B cell (primary cell): Measurements from ENCODE around the gene MYO9B. TPM values are rescaled to one million over a fixed set of nuclear protein-coding genes. Genes with fewer than 3 reads are reported as not detected.

Source experiments
- ATAC-seq: fragments of 200-7000 bp; cut with Tn5 transposase; one replicate; pipeline ENCODE4 v1.10.0; 2021; ENCODE audit warnings: low read depth, mild to moderate bottlenecking, moderate number of reproducible peaks, moderate library complexity
- CTCF ChIA-PET: fragments of 350-600 bp; sonication (Branson Sonifier 250); formaldehyde crosslinking; loops from one replicate; lab custom pipeline; 2021; ENCODE audit warnings: antibody characterized with exemption, inconsistent platforms; lab: Charles Lee
- POLR2A ChIA-PET: fragments of 350-600 bp; sonication (Branson Sonifier 250); formaldehyde crosslinking; loops from one replicate; lab custom pipeline; 2021; ENCODE audit warnings: antibody characterized with exemption; lab: Charles Lee
- DNase-seq: peaks from one replicate; pipeline ENCODE4 v3.0.0; 2013
- H2AFZ ChIP-seq: 2 replicates; pipeline ENCODE4 v1.6.1; 2012; ENCODE audit warnings: mild to moderate bottlenecking, low read depth, low read length; ENCODE audit not compliant: insufficient read depth, poor library complexity, severe bottlenecking
- H3K27ac ChIP-seq, 2 donors: 1 replicate in 1 of 2; 2 replicates in 1 of 2; pipeline ENCODE4 v1.5.1; 2012 to 2013; ENCODE audit warnings: low read length in 2 of 2, mild to moderate bottlenecking in 2 of 2, moderate library complexity in 1 of 2
- H3K27me3 ChIP-seq, 4 experiments: fragments of 200-600 bp in 1 of 4; sonication (generic) in 1 of 4; replicated peaks in 1 of 4; 1 replicate in 2 of 4; 2 replicates in 2 of 4; pipeline versions ENCODE4 v1.6.1 to v1.7.0; 2013 to 2016; ENCODE audit warnings: low read length in 3 of 4, mild to moderate bottlenecking in 2 of 4, mixed read lengths in 1 of 4, moderate library complexity in 1 of 4; ENCODE audit not compliant: insufficient read depth in 4 of 4, control insufficient read depth in 3 of 4; ENCODE audit errors: control extremely low read depth in 1 of 4
- H3K36me3 ChIP-seq, 2 experiments: replicated peaks in 1 of 2; 1 replicate in 1 of 2; 2 replicates in 1 of 2; pipeline versions ENCODE4 v1.6.1 to v1.7.1; 2013; ENCODE audit warnings: low read length in 1 of 2; ENCODE audit not compliant: insufficient read depth in 2 of 2, control insufficient read depth in 1 of 2; ENCODE audit errors: control extremely low read depth in 1 of 2, extremely low read depth in 1 of 2
- H3K4me1 ChIP-seq, 2 donors: fragments of 200-600 bp in 1 of 2; sonication (generic) in 1 of 2; 1 replicate in 1 of 2; 2 replicates in 1 of 2; pipeline versions ENCODE4 v1.5.1 to v1.6.1; 2013 to 2017; ENCODE audit warnings: low read length in 2 of 2; ENCODE audit not compliant: control insufficient read depth in 2 of 2, insufficient read depth in 2 of 2
- H3K4me2 ChIP-seq: replicated peaks from 2 replicates; pipeline ENCODE3; 2012; ENCODE audit warnings: mild to moderate bottlenecking, low read depth, low read length; ENCODE audit not compliant: poor library complexity, severe bottlenecking
- H3K4me3 ChIP-seq, 5 experiments: fragments of 200-600 bp in 1 of 5; sonication (generic) in 1 of 5; 1 replicate in 3 of 5; 2 replicates in 2 of 5; pipeline versions ENCODE4 v1.5.1 to v1.7.0; 2011 to 2016; ENCODE audit warnings: low read length in 4 of 5, mild to moderate bottlenecking in 4 of 5, low read depth in 2 of 5, control low read depth in 1 of 5, moderate library complexity in 1 of 5; ENCODE audit not compliant: insufficient read depth in 1 of 5; ENCODE audit errors: control extremely low read depth in 1 of 5, extremely low read depth in 1 of 5
- H3K79me2 ChIP-seq: fragments of 200-600 bp; sonication (generic); one replicate; pipeline ENCODE4 v1.6.0; 2016; ENCODE audit warnings: low read length; ENCODE audit not compliant: control insufficient read depth, insufficient read depth
- H3K9ac ChIP-seq: fragments of 200-600 bp; sonication (generic); 2 replicates; pipeline ENCODE4 v1.6.1; 2017; ENCODE audit warnings: mild to moderate bottlenecking, low read length, moderate library complexity
- H3K9me3 ChIP-seq, 3 donors: one replicate each; pipeline versions ENCODE4 v1.6.1 to v1.7.1; 2013; ENCODE audit warnings: low read length in 2 of 3; ENCODE audit not compliant: control insufficient read depth in 2 of 3, insufficient read depth in 1 of 3; ENCODE audit errors: control extremely low read depth in 1 of 3
- H4K20me1 ChIP-seq: 2 replicates; pipeline ENCODE4 v1.6.0; 2012; ENCODE audit warnings: mild to moderate bottlenecking, low read length; ENCODE audit not compliant: insufficient read depth, control insufficient read depth, poor library complexity, severe bottlenecking
- H3K27ac Mint-ChIP-seq: one replicate; pipeline ENCODE4 v1.8.0; 2021; ENCODE audit warnings: mixed read lengths
- H3K27me3 Mint-ChIP-seq: one replicate; pipeline ENCODE4 v1.8.0; 2021; ENCODE audit warnings: mixed read lengths
- H3K4me1 Mint-ChIP-seq: one replicate; pipeline ENCODE4 v1.8.0; 2021; ENCODE audit warnings: mixed read lengths
- H3K4me3 Mint-ChIP-seq: one replicate; pipeline ENCODE4 v1.8.0; 2021; ENCODE audit warnings: mixed read lengths
- H3K9me3 Mint-ChIP-seq: one replicate; pipeline ENCODE4 v1.8.0; 2022; ENCODE audit warnings: mixed read lengths; ENCODE audit not compliant: insufficient read depth
- CTCF ChIP-seq: fragments of 200-600 bp; IDR thresholded peaks from one replicate; pipeline ENCODE4 v1.8.0; 2022; ENCODE audit warnings: antibody characterized with exemption, mild to moderate bottlenecking
- EZH2 ChIP-seq: IDR thresholded peaks from 2 replicates; pipeline ENCODE4 v1.6.1; 2012; ENCODE audit warnings: borderline replicate concordance, low read depth, mild to moderate bottlenecking, moderate library complexity, low read length; ENCODE audit not compliant: insufficient read depth, poor library complexity, severe bottlenecking
- WGBS: methylation state at CpG from one replicate; pipeline ENCODE4 v1.1.5; 2013; ENCODE audit warnings: missing lambda C conversion rate; ENCODE audit not compliant: insufficient coverage; 5-methylcytosine and 5-hydroxymethylcytosine counted together
- intact Hi-C: fragments of 100-400 bp; cut with micrococcal nuclease; formaldehyde crosslinking; loops from one replicate; pipeline ENCODE4 v1.10.0; 2022
- polyA plus RNA-seq: library from polyadenylated mRNA; depleted of rRNA; stranded (reverse); fragments of >200 nt; gene quantifications from 2 replicates; pipeline ENCODE4 v1.2.3, GENCODE V29; 2012
- total RNA-seq, 2 donors: library from RNA; stranded (reverse); fragments of 120-200 nt in 1 of 2; gene quantifications; 1 replicate in 1 of 2; 2 replicates in 1 of 2; pipeline versions ENCODE4 v1.2.3 to v1.2.4, GENCODE V29; 2013 to 2022

Gene MYO9B
- total and polyA plus RNA-seq, 2 donors (not counting 1 experiment from before 2014, with no cell fraction given): 256 to 273 TPM

- intact Hi-C loops: no loop called here
Measured at GRCh38 chr19:17097593-17098126, 22.1 kb downstream of the MYO9B start.

More at GRCh38 chr19:17097593-17098126, 22.1 kb downstream of the MYO9B start:
- ATAC-seq (no peak), DNase-seq (no peak)
- H3K9me3 Mint-ChIP-seq: no peaks in the 10 kb centered on the region
- no peak overlapping the region for H3K4me3 ChIP-seq
- H3K4me1 ChIP-seq: peaks cover 0 to 16% of the 10 kb centered on the region in 2 donors
- H3K27ac Mint-ChIP-seq: peak overlapping the region; percentile 2
- peaks cover 0 to 6% (median 0%) of the 10 kb centered on the region in 3 donors for H3K9me3 ChIP-seq
- TF ChIP-seq EZH2 (no peak), CTCF (no peak)
- no peak overlapping the region for H2AFZ ChIP-seq
- H3K4me1 Mint-ChIP-seq: peaks cover 39% of the 10 kb centered on the region
- no peak overlapping the region for H3K4me3 Mint-ChIP-seq
- H3K36me3 ChIP-seq: peaks cover 3 to 25% of the 10 kb centered on the region in 2 experiments
- ChIA-PET POLR2A (interaction anchor here (0.6 to 0.7 kb wide), 2 partner anchors 8 to 18 kb away, joined by 3 to 5 read pairs; no protein-coding TSS in a partner anchor), CTCF (interaction anchor here (0.7 to 0.9 kb wide), 2 partner anchors 22 to 29 kb away, joined by 3 read pairs; partner anchors contain the start of gene MYO9B)
- no peaks in the 10 kb centered on the region for H3K27me3 Mint-ChIP-seq
- WGBS: 90% methylated on average over 4 of the region's 8 CpGs
- H3K27me3 ChIP-seq: no peaks in the 10 kb centered on the region
- H4K20me1 ChIP-seq: peaks cover 92% of the 10 kb centered on the region
- H3K9ac ChIP-seq: no peak overlapping the region
- no peak overlapping the region for H3K4me2 ChIP-seq
- no peak overlapping the region for H3K27ac ChIP-seq
- H3K79me2 ChIP-seq: peaks cover 99% of the 10 kb centered on the region
